EL (cell line): ENCODE measurements around the gene DNAJC10.
A peak's percentile ranks its signal among the peaks of the same experiment; 100 is the strongest.
"Not testable (repeated sequence)": the region's sequence is repeated elsewhere in the genome, so short reads cannot be mapped to it uniquely, and the experiment has no call there.

Source experiments
- DNase-seq: peaks from one replicate; pipeline ENCODE4 v3.0.0-alpha.2; 2016

DNAJC10 gene

GRCh38 chr2:182715892-182716649, at the start of gene DNAJC10:
TSS of gene DNAJC10 (plus strand) at chr2:182716257. CDS start at chr2:182718087, 1,830 bp downstream.
- peak; percentile 90 for DNase-seq

GRCh38 chr2:182666674-182667314, 49.3 kb upstream of the DNAJC10 start:
- peak; percentile 38 for DNase-seq

- DNase-seq = no peak
Measured at GRCh38 chr2:182667315-182667695, 48.8 kb upstream of the DNAJC10 start.

GRCh38 chr2:182668671-182669070, 47.4 kb upstream of the DNAJC10 start:
- DNase-seq = no peak

- DNase-seq = peak; percentile 85
Measured at GRCh38 chr2:182672466-182673165, 43.4 kb upstream of the DNAJC10 start.

- no peak for DNase-seq
Measured at GRCh38 chr2:182680837-182681236, 35.2 kb upstream of the DNAJC10 start.

- DNase-seq = no peak
Measured at GRCh38 chr2:182682210-182682609, 33.8 kb upstream of the DNAJC10 start.

GRCh38 chr2:182685559-182685958, 30.5 kb upstream of the DNAJC10 start:
- DNase-seq = no peak

- DNase-seq = not testable (repeated sequence)
Measured at GRCh38 chr2:182686763-182687162, 29.3 kb upstream of the DNAJC10 start.

- no peak for DNase-seq
Measured at GRCh38 chr2:182694189-182694588, 21.9 kb upstream of the DNAJC10 start.

GRCh38 chr2:182695776-182696175, 20.3 kb upstream of the DNAJC10 start:
- DNase-seq = no peak

GRCh38 chr2:182698671-182699070, 17.4 kb upstream of the DNAJC10 start:
- no peak for DNase-seq

- DNase-seq = no peak
Measured at GRCh38 chr2:182705761-182706160, 10.3 kb upstream of the DNAJC10 start.

- no peak for DNase-seq
Measured at GRCh38 chr2:182706751-182707150, 9.3 kb upstream of the DNAJC10 start.

- DNase-seq = no peak
Measured at GRCh38 chr2:182713601-182714000, 2.5 kb upstream of the DNAJC10 start.

GRCh38 chr2:182715121-182715891, 751 bp upstream of the DNAJC10 start:
- no peak for DNase-seq

- no peak for DNase-seq
Measured at GRCh38 chr2:182716650-182716979, 558 bp downstream of the DNAJC10 start.

- DNase-seq = no peak
Measured at GRCh38 chr2:182717416-182717815, 1.4 kb downstream of the DNAJC10 start.

- DNase-seq = no peak
Measured at GRCh38 chr2:182717816-182718215, 1.8 kb downstream of the DNAJC10 start.

GRCh38 chr2:182718459-182718858, 2.4 kb downstream of the DNAJC10 start:
- no peak for DNase-seq

GRCh38 chr2:182719116-182719515, 3.1 kb downstream of the DNAJC10 start:
- DNase-seq = not testable (repeated sequence)

GRCh38 chr2:182724656-182725055, 8.6 kb downstream of the DNAJC10 start:
- no peak for DNase-seq

GRCh38 chr2:182726473-182726872, 10.4 kb downstream of the DNAJC10 start:
- no peak for DNase-seq
